Cardiac septum (tissue), 1 donor: ENCODE data around the gene OLR1. TPM values are rescaled to one million over a fixed set of nuclear protein-coding genes. Genes with fewer than 3 reads are reported as not detected.
A peak's percentile ranks its signal among the peaks of the same experiment; 100 is the strongest.
"Not testable (repeated sequence)": the region's sequence is repeated elsewhere in the genome, so short reads cannot be mapped to it uniquely, and the experiment has no call there.

Source experiments
- DNase-seq: peaks from one replicate; pipeline ENCODE4 v3.0.0-alpha.2; 2020; ENCODE audit warnings: low spot score
- intact Hi-C: fragments of 100-400 bp; cut with DNase I; formaldehyde crosslinking; loops from one replicate; pipeline ENCODE4 v1.14.0; 2022
- long read RNA-seq: library from polyadenylated mRNA; unstranded; transcript quantifications from one replicate; pipeline ENCODE4 v2.0.0, GENCODE V29; 2021
- total RNA-seq: library from RNA; stranded (reverse); fragmentation: NEBNext Ultra II Directional; extraction: Animal tissue kit (Norgen Biotek cat#: 25700); gene quantifications from one replicate; pipeline ENCODE4 v1.2.1, GENCODE V29; 2021
- donor health status: DM: no; HTN: no; CAD: no.

Gene OLR1
- total RNA-seq, result 0.43 TPM
- long read RNA-seq, partial matches to known transcripts, result 0 of 2 reads
- long read RNA-seq, other reads (novel, unspliced or antisense), result 1 of 2 reads

DNA sequence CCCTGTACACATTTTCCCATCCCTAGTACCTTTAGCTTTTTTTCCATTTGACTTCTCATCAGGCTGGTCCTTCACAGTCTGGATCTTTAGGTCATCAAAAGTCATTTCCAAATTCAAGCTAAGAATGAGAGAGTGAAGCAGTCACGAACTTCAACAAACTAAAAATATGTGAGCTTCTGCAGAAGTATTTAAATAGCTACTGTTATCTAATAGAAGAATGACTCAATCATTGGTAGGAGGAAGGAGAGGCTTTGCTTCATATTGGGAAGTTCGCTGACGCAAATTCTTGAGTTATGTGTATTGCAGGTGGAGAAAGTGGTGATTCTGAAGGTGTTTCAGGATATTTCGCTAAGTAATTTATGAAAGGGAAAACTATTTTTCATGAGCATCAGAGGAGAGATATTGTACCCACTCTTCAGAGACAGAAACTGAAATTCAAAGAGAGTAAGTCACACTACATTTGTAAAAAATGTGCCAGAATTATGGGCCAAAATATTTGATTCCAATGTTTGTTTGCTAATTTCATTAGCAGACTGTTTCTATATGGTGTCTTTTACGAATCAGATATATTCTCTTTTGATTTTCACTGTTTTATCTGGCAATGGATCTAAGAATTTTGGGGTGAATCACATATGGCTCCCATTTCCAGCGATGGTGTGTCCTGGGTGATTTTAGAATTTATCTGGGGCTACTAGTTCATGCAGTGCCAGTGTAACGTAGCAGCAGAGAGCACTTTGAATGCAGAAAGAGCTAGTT, at the start of gene OLR1:
Gene OLR1, minus strand, starts transcription at position 160 of the 756 bp plus-strand sequence. Its CDS starts 55 bp downstream, at position 105.
- intact Hi-C loops, result no loop called here
- no peak for DNase-seq

GRCh38 chr12:10220398-10221077, 48.6 kb upstream of the OLR1 start:
- peak; percentile 86 for DNase-seq
- intact Hi-C loops, result no loop called here

DNA sequence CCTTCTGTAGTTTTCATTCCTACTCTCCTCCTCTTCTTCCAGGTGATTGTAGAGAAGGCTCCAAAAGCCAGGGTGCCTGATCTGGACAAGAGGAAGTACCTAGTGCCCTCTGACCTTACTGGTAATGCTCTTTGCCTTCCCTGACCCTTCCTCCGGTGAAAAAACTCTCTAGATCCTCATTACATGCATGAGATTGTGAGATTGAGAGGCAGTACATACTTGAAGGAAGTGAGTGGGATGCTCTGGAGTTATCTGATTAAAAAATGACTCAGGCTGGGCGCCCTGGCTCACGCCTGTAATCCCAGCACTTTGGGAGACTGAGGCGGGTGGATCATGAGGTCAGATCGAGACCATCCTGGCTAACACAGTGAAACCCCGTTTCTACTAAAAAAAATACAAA, 46.1 kb upstream of the OLR1 start:
- no peak for DNase-seq
- intact Hi-C loops, result loop anchor here (10.0 kb wide), 1 partner anchor 147 kb away; no protein-coding TSS in a partner anchor

DNA sequence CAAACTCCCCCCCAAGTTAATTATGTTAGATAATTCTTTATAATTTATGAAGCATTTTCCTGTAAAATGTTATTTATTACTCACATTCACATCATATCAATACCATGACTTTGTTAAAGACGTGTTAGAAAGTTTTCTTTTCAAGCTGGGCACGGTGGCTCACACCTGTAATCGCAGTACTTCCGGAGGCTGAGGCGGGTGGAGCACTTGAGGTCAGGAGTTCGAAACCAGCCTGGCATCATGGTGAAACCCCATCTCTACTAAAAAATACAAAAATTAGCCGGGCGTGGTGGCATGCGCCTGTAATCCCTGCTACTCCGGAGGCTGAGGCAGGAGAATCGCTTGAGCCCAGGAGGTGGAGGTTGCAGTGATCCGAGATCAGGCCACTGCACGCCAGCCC, 44.0 kb upstream of the OLR1 start:
- intact Hi-C loops, result loop anchor here (10.0 kb wide), 1 partner anchor 149 kb away; no protein-coding TSS in a partner anchor
- not testable (repeated sequence) for DNase-seq

GRCh38 chr12:10215436-10215835, 43.5 kb upstream of the OLR1 start:
- no peak for DNase-seq
- intact Hi-C loops, result loop anchor here (10.0 kb wide), 1 partner anchor 149 kb away; no protein-coding TSS in a partner anchor

DNA sequence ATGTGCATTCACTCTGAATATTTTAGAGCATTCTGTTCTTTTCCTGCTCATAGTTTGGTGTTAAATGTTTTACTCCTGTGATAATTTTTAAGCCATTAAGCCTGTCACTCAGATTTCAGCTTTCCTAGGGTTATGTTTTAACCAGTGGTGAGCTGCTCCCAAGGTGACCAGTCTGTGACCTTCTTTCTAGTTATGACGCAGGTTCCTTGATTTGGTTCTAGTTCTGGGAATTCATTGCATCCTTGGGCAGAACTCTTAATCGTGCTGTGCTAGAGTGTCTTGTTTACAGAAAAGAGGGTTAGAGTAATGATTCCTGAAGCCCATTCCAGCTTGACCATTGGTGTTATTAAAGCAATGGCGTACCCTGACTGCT, 42.9 kb upstream of the OLR1 start:
- no peak for DNase-seq
- intact Hi-C loops, result loop anchor here (10.0 kb wide), 1 partner anchor 150 kb away; no protein-coding TSS in a partner anchor

DNA sequence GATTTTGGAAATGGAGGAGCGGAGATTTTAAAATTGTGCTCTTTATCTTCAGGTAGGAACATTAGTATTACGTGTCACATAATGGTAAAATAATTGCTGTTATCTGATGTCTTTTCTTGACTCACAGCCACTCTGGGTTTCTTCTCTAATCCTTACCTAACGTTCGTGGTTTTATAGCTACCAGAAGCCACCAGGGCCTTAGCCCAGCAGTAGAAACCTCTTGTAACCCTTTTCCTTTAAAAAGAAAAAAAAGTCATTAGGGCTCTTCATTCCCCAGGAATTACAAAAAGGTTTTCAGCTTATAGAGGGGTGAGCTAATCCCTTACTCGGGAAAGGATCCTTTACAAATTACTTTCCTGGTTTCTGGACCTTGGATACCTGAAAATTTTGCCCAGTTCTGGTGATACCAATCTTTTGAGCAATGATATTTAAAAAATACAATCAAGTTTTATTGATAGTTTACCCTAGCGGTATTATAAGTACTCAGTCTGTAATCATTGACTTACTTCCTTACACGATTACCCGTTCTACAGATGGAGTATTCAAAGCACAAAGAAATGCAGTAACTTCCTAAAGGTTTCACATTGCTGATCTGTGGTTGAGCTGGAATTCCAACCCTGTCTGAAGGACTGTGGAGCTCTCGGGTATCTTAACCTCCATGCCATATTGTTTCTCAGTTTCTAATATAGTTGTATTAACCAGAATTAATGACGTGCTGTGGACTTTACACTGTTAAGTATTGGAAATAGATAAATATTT, 42.4 kb upstream of the OLR1 start:
- no peak for DNase-seq
- intact Hi-C loops, result loop anchor here (10.0 kb wide), 1 partner anchor 150 kb away; no protein-coding TSS in a partner anchor

DNA sequence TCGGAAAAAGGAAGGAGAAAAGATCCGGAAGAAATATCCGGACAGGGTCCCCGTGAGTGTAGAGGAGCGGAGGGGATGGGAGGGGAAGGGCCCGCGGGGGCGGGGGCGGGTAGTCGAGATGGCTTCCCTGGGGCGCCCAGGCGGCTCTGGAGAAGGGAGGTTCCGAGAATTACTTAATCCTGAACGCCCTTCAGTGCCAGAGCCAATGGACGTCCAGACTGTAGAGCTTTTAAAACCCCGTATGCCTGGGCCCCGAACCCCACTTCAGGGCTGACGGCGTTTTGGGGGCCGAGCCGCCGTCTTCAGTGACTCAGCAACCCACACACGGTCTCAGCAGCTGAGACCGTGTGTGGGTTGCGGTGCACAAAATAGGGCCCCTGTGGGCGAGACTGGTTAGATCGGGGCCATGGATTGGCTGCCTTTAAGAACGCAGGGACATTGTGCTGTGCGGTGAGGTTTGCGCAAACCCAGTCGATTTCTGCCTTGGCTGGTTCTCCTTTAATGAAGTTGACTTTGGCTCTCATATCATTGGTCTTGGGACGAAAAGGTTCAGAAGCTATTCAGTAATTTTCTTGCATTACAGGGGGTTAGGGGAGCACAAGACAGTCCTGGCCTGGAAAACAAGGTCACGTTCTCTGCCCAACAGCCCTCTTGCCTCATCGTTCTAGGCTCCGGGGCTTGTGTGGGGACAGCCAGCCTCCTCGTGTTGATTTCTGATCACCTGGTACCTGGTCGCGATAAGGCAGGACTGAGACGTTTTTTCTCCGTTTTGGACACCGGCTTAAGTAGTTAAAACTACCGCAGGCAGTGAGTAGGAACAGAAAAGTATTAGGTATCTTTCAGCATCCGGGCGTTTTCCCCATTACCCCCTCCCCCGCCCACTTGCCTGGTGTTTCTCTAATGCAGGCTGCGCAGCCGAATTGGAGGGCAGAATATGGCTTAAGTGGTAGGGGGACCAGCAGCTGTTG, 41.5 kb upstream of the OLR1 start:
- DNase-seq, result peak; percentile 87
- intact Hi-C loops, result loop anchor here (2.0 to 10.0 kb wide), 2 partner anchors 151 to 509 kb away; partner anchors contain the start of gene YBX3

DNA sequence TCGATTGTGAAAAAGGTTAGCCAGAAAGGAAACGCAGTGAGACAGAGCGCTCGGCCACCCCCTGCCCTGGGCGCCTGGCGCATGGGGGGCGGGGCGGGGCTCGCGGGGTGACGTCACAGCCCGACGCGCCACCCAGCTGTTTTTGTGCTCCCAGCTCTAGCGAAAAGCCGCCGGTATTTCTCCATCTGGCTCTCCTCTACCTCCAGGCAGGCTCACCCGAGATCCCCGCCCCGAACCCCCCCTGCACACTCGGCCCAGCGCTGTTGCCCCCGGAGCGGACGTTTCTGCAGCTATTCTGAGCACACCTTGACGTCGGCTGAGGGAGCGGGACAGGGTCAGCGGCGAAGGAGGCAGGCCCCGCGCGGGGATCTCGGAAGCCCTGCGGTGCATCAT, 40.8 kb upstream of the OLR1 start, which contains the start of gene GABARAPL1:
Gene GABARAPL1, plus strand, starts transcription at position 139 of the 393 bp plus-strand sequence. Its CDS starts 253 bp downstream, at position 392.
- peak; percentile 95 for DNase-seq
- intact Hi-C loops, result loop anchor here (1.0 to 10.0 kb wide), 3 partner anchors 59 to 510 kb away; partner anchors contain the start of gene YBX3

- DNase-seq, result peak; percentile 99
- intact Hi-C loops, result loop anchor here (1.0 to 10.0 kb wide), 3 partner anchors 59 to 511 kb away; partner anchors contain the start of gene YBX3
Observed at GRCh38 chr12:10211940-10212738, 40.2 kb upstream of the OLR1 start.

DNA sequence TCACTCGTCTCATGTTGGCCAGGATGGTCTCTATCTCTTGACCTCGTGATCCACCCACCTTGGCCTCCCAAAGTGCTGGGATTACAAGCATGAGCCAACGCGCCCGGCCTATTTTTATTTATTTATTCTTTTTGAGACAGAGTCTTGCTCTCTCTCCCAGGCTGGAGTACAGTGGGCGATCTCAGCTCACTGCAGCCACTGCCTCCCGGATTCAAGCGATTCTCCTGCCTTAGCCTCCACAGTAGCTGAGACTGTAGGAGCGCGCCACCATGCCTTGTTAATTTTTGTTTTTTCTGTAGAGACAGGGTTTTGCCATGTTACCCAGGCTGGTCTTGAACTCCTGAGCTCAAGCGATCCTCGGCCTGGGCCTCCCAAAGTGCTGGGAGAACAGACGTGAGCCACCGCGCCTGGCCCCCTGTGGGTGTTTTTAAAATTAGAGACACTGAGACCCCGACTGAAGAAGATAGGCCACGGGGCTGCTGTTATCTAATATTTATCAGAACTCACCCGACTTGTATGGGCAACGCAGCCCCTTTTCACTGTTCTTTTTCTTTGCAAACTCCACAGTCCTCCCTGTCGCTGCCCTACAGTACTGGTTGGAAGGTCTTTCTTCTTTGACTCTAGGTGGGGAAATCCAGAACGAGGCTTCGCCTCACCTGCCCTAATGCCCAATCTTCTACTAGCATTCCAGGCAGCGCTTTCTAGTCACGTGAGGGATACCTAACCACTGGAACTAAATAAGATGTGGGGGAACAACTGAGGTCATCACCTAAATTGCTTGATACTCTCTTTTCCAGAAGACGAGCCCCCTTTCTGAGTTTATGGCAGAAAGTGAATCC, 39.4 kb upstream of the OLR1 start:
- intact Hi-C loops, result loop anchor here (10.0 kb wide), 1 partner anchor 153 kb away; no protein-coding TSS in a partner anchor
- DNase-seq, result no peak

- intact Hi-C loops, result loop anchor here (10.0 kb wide), 1 partner anchor 155 kb away; no protein-coding TSS in a partner anchor
- DNase-seq, result no peak
Observed at GRCh38 chr12:10210225-10210624, 38.3 kb upstream of the OLR1 start.

DNA sequence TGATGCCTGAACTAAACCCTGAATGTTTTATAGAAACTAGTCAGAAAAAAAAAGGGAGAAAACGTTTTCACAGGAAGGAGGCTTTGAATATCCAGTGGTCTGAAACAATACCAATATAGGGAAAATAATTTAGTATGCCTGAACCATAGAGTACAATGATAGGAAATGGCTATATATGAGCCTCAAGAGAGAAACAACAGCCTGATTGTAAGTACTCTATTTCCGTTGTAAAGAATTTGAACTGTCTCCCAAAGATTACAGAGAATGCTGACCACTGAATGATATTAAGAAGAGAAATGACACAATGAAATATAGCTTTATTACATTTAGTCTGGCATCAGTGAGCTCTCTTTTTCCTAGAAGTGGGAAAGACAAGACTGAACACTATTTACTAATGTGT, 35.2 kb upstream of the OLR1 start:
- intact Hi-C loops, result no loop called here

GRCh38 chr12:10205220-10205807, 33.4 kb upstream of the OLR1 start:
- intact Hi-C loops, result no loop called here
- no peak for DNase-seq

More for the DNA sequence above, 35.2 kb upstream of the OLR1 start:
- no peak for DNase-seq

DNA sequence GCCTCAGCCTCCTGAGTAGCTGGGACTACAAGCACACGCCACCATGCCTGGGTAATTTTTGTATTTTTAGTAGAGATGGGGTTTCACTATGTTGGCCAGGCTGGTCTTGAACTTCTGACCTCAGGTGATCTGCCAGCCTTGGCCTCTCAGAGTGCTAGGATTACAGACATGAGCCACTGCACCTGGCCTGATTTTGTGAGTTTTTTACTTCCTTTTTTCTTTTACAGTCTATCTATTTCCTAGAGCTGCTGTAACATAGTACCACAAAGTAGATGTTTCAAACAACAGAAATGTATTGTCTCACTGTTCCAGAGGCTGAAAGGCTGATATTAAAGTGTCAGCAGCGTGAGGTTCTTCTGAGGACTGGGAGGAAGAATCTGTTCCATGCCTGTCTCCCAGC, 32.6 kb upstream of the OLR1 start:
- not testable (repeated sequence) for DNase-seq

GRCh38 chr12:10197879-10198278, 25.9 kb upstream of the OLR1 start:
- intact Hi-C loops, result no loop called here
- DNase-seq, result no peak

More for the DNA sequence above, 32.6 kb upstream of the OLR1 start:
- intact Hi-C loops, result not testable (repeated sequence)
